Vagina (tissue), 2 donors: ENCODE results near the gene ILK. TPM values are rescaled to one million over a fixed set of nuclear protein-coding genes. Genes with fewer than 3 reads are reported as not detected.

Experiments
- DNase-seq, 2 donors: peaks; one replicate each; pipeline ENCODE4 v3.0.0-alpha.2; 2017; ENCODE audit errors: extremely low spot score in 2 of 2
- H3K27ac ChIP-seq: fragments of 200-600 bp; sonication (generic); one replicate; pipeline ENCODE4 v1.5.1; 2019
- H3K27me3 ChIP-seq: fragments of 200-600 bp; sonication (generic); one replicate; pipeline ENCODE4 v1.5.1; 2019
- H3K36me3 ChIP-seq, 2 donors: fragments of 200-600 bp; sonication (generic); one replicate each; pipeline ENCODE4 v1.5.1; 2017 to 2019
- H3K4me1 ChIP-seq: fragments of 200-600 bp; sonication (generic); one replicate; pipeline ENCODE4 v1.5.1; 2019
- H3K4me3 ChIP-seq, 2 donors: fragments of 200-600 bp; sonication (generic); 1 replicate in 1 of 2; 2 replicates in 1 of 2; pipeline ENCODE4 v1.5.1; 2016 to 2019
- H3K9me3 ChIP-seq: fragments of 200-600 bp; sonication (generic); one replicate; pipeline ENCODE4 v1.5.1; 2019
- CTCF ChIP-seq, 3 experiments: fragments of 450-650 bp in 2 of 3; fragments of 200-600 bp in 1 of 3; sonication (generic) in 1 of 3; IDR thresholded peaks; one replicate each; pipeline ENCODE4 v1.5.1; 2017 to 2019; ENCODE audit warnings: antibody characterized with exemption in 3 of 3, mild to moderate bottlenecking in 2 of 3, moderate library complexity in 2 of 3
- POLR2A ChIP-seq, 2 donors: fragments of 450-650 bp; IDR thresholded peaks; one replicate each; pipeline ENCODE4 v1.6.1; 2017; ENCODE audit warnings: antibody characterized with exemption in 2 of 2, mild to moderate bottlenecking in 2 of 2, moderate library complexity in 2 of 2
- POLR2AphosphoS5 ChIP-seq, 2 donors: sonication (generic); formaldehyde crosslinking; IDR thresholded peaks; one replicate each; pipeline ENCODE4 v1.9.0; 2017; ENCODE audit warnings: antibody characterized with exemption in 2 of 2, mild to moderate bottlenecking in 2 of 2, low read depth in 1 of 2; ENCODE audit not compliant: insufficient read depth in 1 of 2
- intact Hi-C: fragments of 100-400 bp; cut with DNase I; formaldehyde crosslinking; loops from one replicate; pipeline ENCODE4 v1.15.1; 2023
- total RNA-seq: library from RNA; depleted of rRNA; stranded (reverse); fragments of >200 nt; gene quantifications from one replicate; pipeline ENCODE4 v1.2.3, GENCODE V29; 2016

Gene ILK
- total RNA-seq, 1 donor from 2014 or later, result 149 TPM

DNA sequence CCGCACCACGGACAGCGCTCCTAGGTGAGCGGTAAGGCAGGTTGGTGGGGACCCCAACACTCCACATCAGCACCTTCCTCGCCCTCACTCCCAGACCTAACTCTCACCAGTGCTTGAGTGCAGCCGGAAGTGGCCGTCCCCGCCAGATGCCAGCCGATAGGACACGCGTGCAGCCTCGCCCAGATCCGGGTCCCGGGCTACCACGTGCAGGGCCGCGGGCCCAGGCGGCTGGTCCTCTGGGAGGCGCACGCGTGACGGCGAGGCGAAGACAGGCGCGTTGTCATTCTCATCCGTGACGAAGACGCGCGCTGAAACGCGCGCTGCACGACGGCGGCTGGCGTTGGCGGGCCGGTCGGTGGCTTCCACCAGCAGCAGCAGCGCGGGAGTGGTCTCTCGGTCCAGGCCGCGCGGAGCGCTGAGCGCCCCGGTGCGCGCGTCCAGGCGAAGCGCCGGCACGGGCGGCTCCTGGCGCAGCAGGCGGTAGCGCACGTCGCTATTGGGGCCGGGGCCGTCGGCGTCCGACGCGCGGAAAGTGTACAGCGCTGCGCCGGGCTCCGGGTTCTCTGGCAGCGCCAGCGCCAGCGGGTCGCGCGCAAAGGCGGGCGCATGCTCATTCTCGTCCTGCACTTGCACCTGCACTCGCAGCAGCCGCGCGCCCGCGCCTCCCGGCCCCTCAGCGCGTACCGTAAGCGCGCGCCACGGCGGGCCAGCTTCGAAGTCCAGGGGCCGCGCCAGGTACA, 26.5 kb downstream of the ILK start:
- Histone ChIP-seq H3K27ac (no peak overlapping the region), H3K36me3 (peaks cover 0 to 54% of the 10 kb centered on the region in 2 donors), H3K4me3 (no peak overlapping the region), H3K4me1 (peaks cover 4% of the 10 kb centered on the region), H3K9me3 (no peaks in the 10 kb centered on the region), H3K27me3 (no peaks in the 10 kb centered on the region)
- DNase-seq, result no peak
- TF ChIP-seq POLR2A (IDR thresholded peaks at IDR 0.05) (no peak), POLR2AphosphoS5 (IDR thresholded peaks at IDR 0.05; ENCODE audit: insufficient read depth in 1 of 2, low read depth in 1 of 2) (no peak), CTCF (IDR thresholded peaks at IDR 0.05) (no peak)
- intact Hi-C loops, result no loop called here

DNA sequence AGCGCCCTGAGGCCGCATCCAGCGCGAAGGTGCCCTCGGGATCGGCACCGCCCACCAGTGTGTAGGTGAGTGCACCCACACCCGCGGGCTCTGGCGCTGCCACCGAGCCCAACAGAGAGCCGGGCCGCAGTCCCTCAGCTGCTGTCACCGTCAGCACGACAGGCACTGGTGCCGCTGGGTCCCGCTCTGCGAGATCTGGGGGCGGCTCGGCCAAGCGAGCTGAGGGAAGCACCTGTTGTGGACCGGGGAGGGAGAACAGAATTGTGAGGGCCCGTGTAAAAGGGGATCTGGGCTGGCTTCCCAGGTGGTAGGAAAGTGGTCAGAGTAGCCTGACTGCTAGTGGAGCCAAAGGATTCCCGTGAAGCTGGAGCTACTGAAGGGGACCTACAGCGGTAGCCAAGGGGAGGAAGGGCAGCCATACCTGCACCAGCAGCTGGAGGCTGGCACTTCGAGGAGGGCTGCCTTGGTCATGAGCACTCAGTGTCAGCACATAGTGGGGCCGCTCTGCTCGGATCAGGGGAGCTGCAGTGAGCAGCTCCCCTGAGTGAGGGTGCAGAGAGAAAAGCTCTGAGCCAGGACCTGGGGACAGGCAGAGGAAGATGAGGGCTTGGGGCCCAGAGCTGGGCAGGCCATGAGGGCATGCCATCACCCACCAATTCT, 27.2 kb downstream of the ILK start:
- Histone ChIP-seq H3K4me3 (no peak overlapping the region), H3K36me3 (peaks cover 0 to 48% of the 10 kb centered on the region in 2 donors), H3K27me3 (no peaks in the 10 kb centered on the region), H3K27ac (no peak overlapping the region), H3K9me3 (no peaks in the 10 kb centered on the region), H3K4me1 (peaks cover 11% of the 10 kb centered on the region)
- no peak for DNase-seq
- intact Hi-C loops, result no loop called here
- TF ChIP-seq CTCF (IDR thresholded peaks at IDR 0.05), result no peak
- TF ChIP-seq POLR2AphosphoS5 (IDR thresholded peaks at IDR 0.05; ENCODE audit: insufficient read depth in 1 of 2, low read depth in 1 of 2), result no peak
- TF ChIP-seq POLR2A (IDR thresholded peaks at IDR 0.05), result no peak

GRCh38 chr11:6631361-6631890, 27.9 kb downstream of the ILK start:
- H3K27ac ChIP-seq, result no peak overlapping the region
- no peak overlapping the region for H3K4me3 ChIP-seq
- peaks cover 0 to 42% of the 10 kb centered on the region in 2 donors for H3K36me3 ChIP-seq
- intact Hi-C loops, result no loop called here
- no peak for TF ChIP-seq CTCF (IDR thresholded peaks at IDR 0.05)
- DNase-seq, result no peak
- no peaks in the 10 kb centered on the region for H3K9me3 ChIP-seq
- no peaks in the 10 kb centered on the region for H3K27me3 ChIP-seq
- H3K4me1 ChIP-seq, result peaks cover 18% of the 10 kb centered on the region

DNA sequence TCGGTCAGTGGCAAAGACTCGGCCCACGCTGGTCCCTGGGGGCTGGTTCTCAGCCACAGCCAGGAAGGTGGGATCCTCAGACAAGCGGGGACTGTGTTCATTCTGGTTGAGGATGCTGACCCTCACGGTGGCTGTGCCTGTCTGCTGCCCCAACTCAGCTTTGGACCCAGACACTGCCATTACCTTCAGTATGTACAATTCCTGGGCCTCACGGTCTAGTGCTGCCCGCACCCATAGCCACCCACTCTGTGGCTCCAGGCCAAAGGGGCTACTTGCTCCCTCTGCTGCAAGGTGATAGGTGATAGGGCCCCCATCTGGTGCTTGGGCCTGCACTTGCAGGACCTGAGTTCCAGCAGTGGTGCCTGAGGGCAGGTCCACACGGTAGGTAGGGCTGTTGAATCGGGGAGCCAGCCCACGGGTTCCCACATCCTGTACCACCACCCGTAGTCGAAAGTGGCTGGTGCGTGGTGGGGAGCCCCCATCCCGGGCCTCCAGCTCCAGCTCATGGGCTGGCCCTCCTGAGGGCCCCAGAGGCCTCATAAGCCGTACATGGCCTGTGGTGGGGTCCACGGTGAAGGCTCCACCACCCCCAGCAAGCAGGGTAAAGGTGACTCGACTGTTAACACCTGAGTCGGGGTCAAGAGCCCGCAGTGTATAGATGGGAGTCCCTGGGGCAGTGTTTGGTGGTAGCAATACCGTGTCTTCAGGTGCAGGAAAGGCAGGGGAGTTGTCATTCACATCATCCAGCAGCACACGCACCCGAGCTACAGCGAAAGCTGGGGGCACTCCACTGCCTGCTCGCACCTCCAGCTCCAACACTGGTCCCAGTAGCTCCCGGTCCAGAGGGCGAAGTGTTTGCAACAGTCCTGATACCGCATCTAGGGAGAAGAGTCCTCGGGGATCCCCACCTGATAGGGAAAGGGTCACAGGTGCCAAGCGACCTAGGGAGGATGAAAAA, 28.8 kb downstream of the ILK start:
- H3K27me3 ChIP-seq, result no peaks in the 10 kb centered on the region
- no peaks in the 10 kb centered on the region for H3K9me3 ChIP-seq
- intact Hi-C loops, result no loop called here
- H3K4me3 ChIP-seq, result no peak overlapping the region
- H3K4me1 ChIP-seq, result peaks cover 24% of the 10 kb centered on the region
- peaks cover 0 to 33% of the 10 kb centered on the region in 2 donors for H3K36me3 ChIP-seq
- TF ChIP-seq POLR2A (IDR thresholded peaks at IDR 0.05) (no peak), POLR2AphosphoS5 (IDR thresholded peaks at IDR 0.05; ENCODE audit: insufficient read depth in 1 of 2, low read depth in 1 of 2) (no peak), CTCF (IDR thresholded peaks at IDR 0.05) (no peak)
- H3K27ac ChIP-seq, result no peak overlapping the region
- no peak for DNase-seq
